Left lung (tissue), 10 donors: ENCODE data around the gene DEPDC5. TPM values are rescaled to one million over a fixed set of nuclear protein-coding genes. Genes with fewer than 3 reads are reported as not detected.

Experiments
- ATAC-seq: fragments of 200-7000 bp; cut with Tn5 transposase; one replicate; pipeline ENCODE4 v1.9.1; 2020; ENCODE audit warnings: moderate library complexity
- DNase-seq, 4 donors: peaks; one replicate each; pipeline ENCODE4 v3.0.0-alpha.2; 2013 to 2020
- H3K27ac ChIP-seq, 2 donors: fragments of 200-600 bp; sonication (generic) in 1 of 2; one replicate each; pipeline versions ENCODE4 v1.5.0 to v1.8.0; 2020 to 2021
- H3K27me3 ChIP-seq, 2 donors: fragments of 200-600 bp; sonication (generic) in 1 of 2; one replicate each; pipeline versions ENCODE4 v1.5.0 to v1.8.0; 2020 to 2021
- H3K36me3 ChIP-seq, 2 donors: fragments of 200-600 bp; sonication (generic) in 1 of 2; one replicate each; pipeline versions ENCODE4 v1.5.0 to v1.8.0; 2020 to 2021
- H3K4me1 ChIP-seq, 2 donors: fragments of 200-600 bp; one replicate each; pipeline ENCODE4 v1.8.0; 2021
- H3K4me3 ChIP-seq, 2 donors: fragments of 200-600 bp; sonication (generic) in 1 of 2; one replicate each; pipeline versions ENCODE4 v1.5.0 to v1.8.0; 2020 to 2021; ENCODE audit warnings: mild to moderate bottlenecking in 1 of 2
- H3K9me3 ChIP-seq, 2 donors: fragments of 200-600 bp; sonication (generic) in 1 of 2; one replicate each; pipeline versions ENCODE4 v1.5.0 to v1.8.0; 2020 to 2021
- intact Hi-C, 2 donors: fragments of 100-400 bp; cut with DNase I; formaldehyde crosslinking; loops; one replicate each; pipeline versions ENCODE4 v1.11.2 to v1.14.2; 2022
- polyA plus RNA-seq, 6 donors: library from polyadenylated mRNA; unstranded; fragments of 120-200 nt; gene quantifications; one replicate each; pipeline ENCODE4 v1.2.1, GENCODE V29; 2013; ENCODE audit not compliant: insufficient read length in 6 of 6
- total RNA-seq, 2 donors: library from RNA; stranded (reverse); fragmentation: NEBNext Ultra II Directional; extraction: Animal tissue kit (Norgen Biotek cat#: 25700); gene quantifications; one replicate each; pipeline ENCODE4 v1.2.1, GENCODE V29; 2021
- TF ChIP-seq, protein P1 (sequence below), 2 donors: fragments of 200-600 bp; sonication (generic) in 1 of 2; IDR thresholded peaks; one replicate each; pipeline versions ENCODE4 v1.5.0 to v1.8.0; 2021; ENCODE audit warnings: antibody characterized with exemption in 2 of 2
- donor health status: DM: no; HTN: yes; CAD: no.
- donor health status: DM: no; HTN: no; CAD: no.

The DEPDC5 gene
- total and polyA plus RNA-seq, 8 donors, result 14.9 to 31.1 (median 18.0) TPM

DNA sequence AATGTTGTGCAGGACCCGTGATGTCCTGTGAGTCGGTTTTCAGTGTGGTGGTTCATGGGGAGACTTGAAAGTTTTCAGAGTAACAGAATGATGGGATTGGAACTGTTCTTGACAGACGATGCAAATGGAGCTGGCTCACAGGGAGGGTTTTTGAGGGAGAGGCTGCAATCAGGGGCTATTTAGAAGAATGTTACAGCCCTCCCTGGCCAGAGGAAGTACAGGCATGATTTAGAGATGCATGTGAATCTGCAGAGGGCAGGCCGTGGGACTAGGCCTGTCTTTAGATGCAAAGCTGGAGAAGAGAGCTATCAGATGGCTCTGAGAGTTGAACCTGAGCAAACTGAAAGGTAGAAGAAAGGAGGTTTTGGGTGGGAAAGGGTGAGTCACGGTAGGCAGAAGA is 115.9 kb downstream of the DEPDC5 start:
- DNase-seq (no peak), ATAC-seq (no peak)
- Histone ChIP-seq H3K9me3 (no peaks in the 10 kb centered on the region), H3K27me3 (no peaks in the 10 kb centered on the region), H3K27ac (peak overlapping the region in 1 of 2 donors; percentile 70), H3K36me3 (peaks cover 0 to 41% of the 10 kb centered on the region in 2 donors), H3K4me3 (no peak overlapping the region), H3K4me1 (peaks cover 0 to 37% of the 10 kb centered on the region in 2 donors)
- TF ChIP-seq, protein P1, sequence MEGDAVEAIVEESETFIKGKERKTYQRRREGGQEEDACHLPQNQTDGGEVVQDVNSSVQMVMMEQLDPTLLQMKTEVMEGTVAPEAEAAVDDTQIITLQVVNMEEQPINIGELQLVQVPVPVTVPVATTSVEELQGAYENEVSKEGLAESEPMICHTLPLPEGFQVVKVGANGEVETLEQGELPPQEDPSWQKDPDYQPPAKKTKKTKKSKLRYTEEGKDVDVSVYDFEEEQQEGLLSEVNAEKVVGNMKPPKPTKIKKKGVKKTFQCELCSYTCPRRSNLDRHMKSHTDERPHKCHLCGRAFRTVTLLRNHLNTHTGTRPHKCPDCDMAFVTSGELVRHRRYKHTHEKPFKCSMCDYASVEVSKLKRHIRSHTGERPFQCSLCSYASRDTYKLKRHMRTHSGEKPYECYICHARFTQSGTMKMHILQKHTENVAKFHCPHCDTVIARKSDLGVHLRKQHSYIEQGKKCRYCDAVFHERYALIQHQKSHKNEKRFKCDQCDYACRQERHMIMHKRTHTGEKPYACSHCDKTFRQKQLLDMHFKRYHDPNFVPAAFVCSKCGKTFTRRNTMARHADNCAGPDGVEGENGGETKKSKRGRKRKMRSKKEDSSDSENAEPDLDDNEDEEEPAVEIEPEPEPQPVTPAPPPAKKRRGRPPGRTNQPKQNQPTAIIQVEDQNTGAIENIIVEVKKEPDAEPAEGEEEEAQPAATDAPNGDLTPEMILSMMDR (IDR thresholded peaks at IDR 0.05), result no peak
- intact Hi-C loops, result no loop called here

- Histone ChIP-seq H3K27me3 (no peaks in the 10 kb centered on the region), H3K27ac (peak overlapping the region in 1 of 2 donors; percentile 70), H3K4me1 (peaks cover 0 to 37% of the 10 kb centered on the region in 2 donors), H3K4me3 (no peak overlapping the region), H3K9me3 (no peaks in the 10 kb centered on the region), H3K36me3 (peaks cover 0 to 45% of the 10 kb centered on the region in 2 donors)
- TF ChIP-seq, protein P1 (IDR thresholded peaks at IDR 0.05), result no peak
- DNase-seq (no peak), ATAC-seq (peak; percentile 46)
- intact Hi-C loops, result no loop called here
These were observed 117.1 kb downstream of the DEPDC5 start for GRCh38 chr22:31870890-31871289.

DNA sequence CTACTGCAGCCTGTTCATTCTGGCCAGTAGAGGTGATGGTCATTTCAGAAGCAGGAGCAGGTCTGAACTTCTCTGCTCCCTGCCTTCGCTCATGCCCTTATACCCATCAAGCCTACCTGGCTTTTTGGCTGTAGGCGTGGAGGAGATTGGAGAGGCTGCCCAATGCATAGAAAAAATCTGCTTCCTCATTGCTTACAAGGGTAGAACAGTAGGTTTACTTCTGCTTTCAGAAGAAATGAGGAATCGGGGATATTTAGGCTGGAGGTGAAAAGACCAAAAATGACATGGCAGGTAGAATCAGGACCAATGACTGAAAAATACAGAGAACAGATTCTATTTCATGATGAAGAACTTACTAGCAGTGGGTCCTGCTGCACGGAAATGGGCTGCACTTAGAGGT is 117.7 kb downstream of the DEPDC5 start:
- Histone ChIP-seq H3K36me3 (peaks cover 0 to 45% of the 10 kb centered on the region in 2 donors), H3K9me3 (no peaks in the 10 kb centered on the region), H3K4me3 (no peak overlapping the region), H3K27me3 (no peaks in the 10 kb centered on the region), H3K4me1 (peaks cover 0 to 37% of the 10 kb centered on the region in 2 donors), H3K27ac (peak overlapping the region in 1 of 2 donors; percentile 70)
- DNase-seq (no peak), ATAC-seq (peak; percentile 41)
- intact Hi-C loops, result no loop called here
- TF ChIP-seq, protein P1 (IDR thresholded peaks at IDR 0.05), result no peak

GRCh38 chr22:31872209-31872608 is 118.4 kb downstream of the DEPDC5 start:
- no peak for DNase-seq
- no peak for ATAC-seq

DNA sequence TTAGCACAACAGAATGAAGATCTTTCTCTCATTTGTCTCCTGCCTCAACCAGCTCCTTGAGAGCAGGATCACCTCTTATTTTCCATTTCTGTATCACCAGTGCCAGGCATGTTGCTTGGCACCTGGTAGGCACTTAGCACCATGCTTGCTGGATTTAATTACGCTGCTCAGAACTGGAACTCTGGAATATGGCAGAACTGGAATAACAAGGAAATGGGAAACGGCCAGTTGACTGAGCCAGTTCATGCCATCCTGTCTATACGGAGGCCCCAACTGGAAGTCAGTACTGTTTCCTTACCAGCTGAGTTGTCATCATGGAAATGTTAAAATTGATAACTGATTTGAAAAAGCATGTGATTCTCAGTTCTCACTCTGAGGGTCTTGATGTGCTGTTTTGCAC is 121.0 kb downstream of the DEPDC5 start:
- Histone ChIP-seq H3K4me3 (no peak overlapping the region), H3K27ac (no peak overlapping the region), H3K27me3 (no peaks in the 10 kb centered on the region), H3K36me3 (peaks cover 0 to 55% of the 10 kb centered on the region in 2 donors), H3K9me3 (no peaks in the 10 kb centered on the region), H3K4me1 (peaks cover 0 to 24% of the 10 kb centered on the region in 2 donors)
- ATAC-seq (no peak), DNase-seq (no peak)
- TF ChIP-seq, protein P1 (IDR thresholded peaks at IDR 0.05), result no peak
- intact Hi-C loops, result no loop called here

More at GRCh38 chr22:31872209-31872608, 118.4 kb downstream of the DEPDC5 start:
- intact Hi-C loops, result no loop called here
- Histone ChIP-seq H3K9me3 (no peaks in the 10 kb centered on the region), H3K27me3 (no peaks in the 10 kb centered on the region), H3K4me1 (peaks cover 0 to 34% of the 10 kb centered on the region in 2 donors), H3K27ac (peak overlapping the region in 1 of 2 donors; percentile 70), H3K36me3 (peaks cover 0 to 48% of the 10 kb centered on the region in 2 donors), H3K4me3 (no peak overlapping the region)
- TF ChIP-seq, protein P1 (IDR thresholded peaks at IDR 0.05), result no peak
